Nucleus accumbens (tissue), 56 donors: Measurements from ENCODE around the gene LCAT.
"Not testable (repeated sequence)": the region's sequence is repeated elsewhere in the genome, so short reads cannot be mapped to it uniquely, and the experiment has no call there.

Experiments used
- DNase-seq, 56 donors: peaks; one replicate each; lab custom pipeline; 2025; lab: John Stamatoyannopoulos, UW

Gene LCAT

GRCh38 chr16:67917140-67917851, 26.6 kb downstream of the LCAT start:
- DNase-seq = peak in 48 of 56 donors; percentile 26 to 80 (median 56)

- DNase-seq = no peak
Observed at GRCh38 chr16:67915831-67916723, 27.8 kb downstream of the LCAT start.

DNA sequence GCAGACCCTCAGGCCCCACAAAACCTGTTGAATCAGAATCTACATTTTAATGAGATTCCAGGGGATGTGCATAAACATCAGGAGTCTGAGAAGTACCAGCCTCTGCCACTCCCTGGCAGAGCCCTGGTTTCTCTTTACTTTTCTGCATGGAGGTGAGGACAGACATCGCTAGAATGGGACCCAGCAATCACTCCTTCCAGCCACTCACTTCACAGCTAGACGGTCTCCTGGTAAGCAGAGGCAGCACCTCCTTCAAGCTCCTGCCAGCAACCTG, 28.5 kb downstream of the LCAT start:
- not testable (repeated sequence) for DNase-seq

- no peak for DNase-seq
Observed at GRCh38 chr16:67914758-67915495, 29.0 kb downstream of the LCAT start.

- peak in 51 of 56 donors; percentile 31 to 96 (median 79) for DNase-seq
Observed at GRCh38 chr16:67910158-67910557, 33.8 kb downstream of the LCAT start.

DNA sequence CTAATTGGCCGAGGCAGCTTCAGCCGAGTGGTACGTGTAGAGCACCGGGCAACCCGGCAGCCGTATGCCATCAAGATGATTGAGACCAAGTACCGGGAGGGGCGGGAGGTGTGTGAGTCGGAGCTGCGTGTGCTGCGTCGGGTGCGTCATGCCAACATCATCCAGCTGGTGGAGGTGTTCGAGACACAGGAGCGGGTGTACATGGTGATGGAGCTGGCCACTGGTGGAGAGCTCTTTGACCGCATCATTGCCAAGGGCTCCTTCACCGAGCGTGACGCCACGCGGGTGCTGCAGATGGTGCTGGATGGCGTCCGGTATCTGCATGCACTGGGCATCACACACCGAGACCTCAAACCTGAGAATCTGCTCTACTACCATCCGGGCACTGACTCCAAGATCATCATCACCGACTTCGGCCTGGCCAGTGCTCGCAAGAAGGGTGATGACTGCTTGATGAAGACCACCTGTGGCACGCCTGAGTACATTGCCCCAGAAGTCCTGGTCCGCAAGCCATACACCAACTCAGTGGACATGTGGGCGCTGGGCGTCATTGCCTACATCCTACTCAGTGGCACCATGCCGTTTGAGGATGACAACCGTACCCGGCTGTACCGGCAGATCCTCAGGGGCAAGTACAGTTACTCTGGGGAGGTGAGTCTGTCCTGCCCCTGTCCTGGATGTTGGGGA, 34.7 kb downstream of the LCAT start:
- DNase-seq = no peak

- no peak for DNase-seq
Observed at GRCh38 chr16:67907397-67908180, 36.3 kb downstream of the LCAT start.

DNA sequence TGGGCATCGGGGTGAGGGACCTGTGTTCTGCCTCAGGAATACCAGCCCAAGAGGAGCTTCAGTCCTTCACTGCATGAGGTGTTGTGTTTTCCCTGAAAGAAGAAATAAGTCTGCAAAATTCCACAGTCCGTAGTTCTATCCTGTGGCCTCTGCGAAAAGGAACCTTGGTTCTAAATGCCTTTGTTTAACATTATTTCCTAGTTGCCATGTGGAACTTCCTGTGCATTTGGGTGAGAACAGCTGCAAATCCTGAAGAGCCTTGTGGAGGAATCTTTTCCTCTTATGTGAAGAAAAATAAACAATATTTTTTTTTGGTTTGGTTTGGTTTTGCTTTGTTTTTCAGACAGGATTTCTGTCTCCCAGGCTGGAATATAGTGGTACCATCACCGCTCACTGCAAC, 41.1 kb downstream of the LCAT start:
- DNase-seq = no peak

- no peak for DNase-seq
Observed at GRCh38 chr16:67901734-67902133, 42.2 kb downstream of the LCAT start.

DNA sequence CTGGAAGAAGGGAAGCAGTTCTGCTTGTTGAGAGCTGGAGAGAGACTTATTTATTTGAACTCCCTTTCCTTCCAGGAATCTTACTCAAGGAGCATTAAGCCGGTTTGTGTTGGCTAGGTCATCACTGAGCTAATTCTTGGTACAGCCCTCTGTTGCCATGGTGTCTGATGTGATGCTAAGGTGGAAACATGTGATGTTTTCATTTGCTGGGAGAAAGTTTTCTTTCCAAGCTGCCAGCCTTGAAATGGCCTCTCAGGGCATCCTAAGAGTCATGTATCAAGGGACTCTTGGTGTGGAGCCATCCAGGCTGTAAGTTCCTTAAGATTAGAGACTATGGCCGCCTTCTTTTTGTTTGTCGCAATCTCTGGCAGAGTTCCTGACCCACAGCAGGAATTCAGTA, 46.7 kb downstream of the LCAT start:
- DNase-seq = peak in 4 of 56 donors; percentile 5 to 34 (median 26)

GRCh38 chr16:67893743-67894399, 50.0 kb downstream of the LCAT start:
- no peak for DNase-seq

DNA sequence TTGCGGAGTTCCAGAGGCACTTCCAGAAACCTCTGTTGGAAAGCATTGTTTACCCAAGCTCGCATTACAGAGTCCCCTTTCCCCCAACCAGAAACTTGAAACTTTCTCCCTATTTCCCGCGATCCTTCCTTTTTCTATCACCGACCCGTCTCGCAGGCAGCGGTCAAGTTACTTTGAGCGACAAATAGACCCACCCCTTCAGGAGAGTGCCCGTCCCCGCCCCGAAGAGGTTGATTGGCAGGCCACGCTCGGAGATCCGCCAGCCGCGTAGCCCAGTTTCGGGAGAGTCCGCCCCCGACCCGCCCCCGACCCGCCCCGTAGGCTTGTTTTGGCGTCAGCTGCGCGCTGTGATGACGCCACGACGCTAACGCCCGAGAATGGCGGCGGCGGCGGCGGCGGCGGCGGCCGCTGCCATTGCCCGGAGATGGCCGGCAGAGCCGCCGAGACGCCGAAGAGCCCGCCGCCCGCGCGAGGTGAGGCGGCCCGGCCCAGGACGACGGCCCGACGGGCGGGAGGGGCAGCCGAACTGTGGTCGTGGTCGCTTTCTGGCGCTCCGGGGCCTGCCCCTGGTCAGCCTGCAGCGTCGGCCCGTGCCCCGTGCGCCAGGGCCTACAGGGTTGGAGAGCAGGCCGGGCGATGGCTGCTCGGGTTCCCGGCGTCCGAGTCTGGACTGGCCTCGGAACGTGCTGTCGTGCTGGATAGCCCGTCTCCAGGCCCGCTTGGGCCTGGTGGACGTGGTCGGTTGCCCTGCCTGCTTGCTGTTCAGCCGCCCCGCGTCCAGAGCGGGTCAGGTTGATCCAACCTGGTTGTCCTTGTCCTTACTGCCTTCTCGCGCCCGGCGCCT, 50.8 kb downstream of the LCAT start, which contains the start of gene PSKH1:
Gene PSKH1 (plus strand): TSS at position 356 of the 844 bp plus-strand sequence. CDS start 15,496 bp downstream, outside the sequence.
- DNase-seq = peak; percentile 60 to 98 (median 93)

DNA sequence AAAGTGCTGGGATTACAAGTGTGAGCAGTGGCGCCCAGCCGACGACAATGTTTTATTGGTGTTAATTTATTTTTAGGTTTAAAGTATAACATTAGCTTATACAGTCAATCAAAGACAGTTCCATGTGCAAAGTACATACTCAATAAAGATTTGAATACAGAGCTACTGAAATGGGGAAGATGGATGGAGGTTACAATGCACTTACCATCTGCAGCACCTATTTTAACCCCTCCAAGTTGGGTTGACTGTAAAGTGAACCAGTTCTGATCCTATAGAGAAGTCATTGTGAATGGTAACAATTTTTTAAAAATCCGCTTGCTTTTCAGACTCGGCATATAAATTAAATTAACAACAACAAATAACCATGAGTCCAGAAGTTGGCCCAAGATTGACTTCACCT, 51.5 kb downstream of the LCAT start:
- DNase-seq = no peak
